Measurements from ENCODE around the gene CNTN5.

CNTN5 gene

DNA sequence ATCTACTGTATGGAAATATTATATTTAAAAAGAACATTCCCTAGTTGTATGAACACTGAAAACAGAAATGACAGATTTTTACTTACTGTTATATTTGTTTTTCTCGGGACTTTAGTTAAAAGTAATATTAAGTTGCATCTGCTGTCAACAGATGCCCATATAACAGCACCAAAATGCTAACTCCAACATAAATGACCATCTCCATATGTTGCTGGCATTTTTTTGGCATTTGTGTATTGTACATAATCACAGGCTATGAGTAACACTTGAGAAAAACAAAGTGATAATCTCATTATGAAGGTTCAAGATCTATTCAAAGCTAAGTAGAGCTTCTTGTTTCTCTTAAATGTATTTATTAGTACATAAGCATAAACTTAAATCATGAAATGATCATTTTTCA, 172.0 kb downstream of the CNTN5 start:
- no peaks in the 10 kb centered on the region for H3K36me3 ChIP-seq
- no peak overlapping the region for H3K4me2 ChIP-seq
- no peaks in the 10 kb centered on the region for H4K20me1 ChIP-seq

DNA sequence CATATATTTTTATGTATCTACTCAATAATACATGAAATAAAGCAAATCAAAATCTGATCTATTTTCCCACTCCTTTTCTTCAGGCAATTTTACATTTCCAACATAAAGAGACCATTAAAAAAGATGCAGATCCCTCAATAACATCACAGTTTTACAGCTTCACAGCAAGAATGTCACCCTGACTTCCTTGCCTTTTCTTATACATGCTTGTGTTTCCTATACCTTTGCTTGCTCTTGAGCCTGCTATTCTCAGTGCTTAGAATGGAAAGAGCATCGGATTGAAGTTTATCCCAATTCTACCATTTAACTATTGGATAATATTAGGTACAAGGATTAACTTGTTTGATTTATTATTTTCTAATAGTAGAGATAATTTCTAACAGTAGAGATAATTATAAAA, 176.7 kb downstream of the CNTN5 start:
- no peaks in the 10 kb centered on the region for H3K36me3 ChIP-seq
- H4K20me1 ChIP-seq, result no peaks in the 10 kb centered on the region
- H3K9me3 ChIP-seq (replicated peaks in 1 of 11), result peaks cover 0 to 7% (median 0%) of the 10 kb centered on the region in 11 experiments; a peak in 1 of 22 replicates
- no peak overlapping the region for H3K4me2 ChIP-seq
- no peak overlapping the region for H3K4me3 ChIP-seq
- H3K9ac ChIP-seq, result no peak overlapping the region
- H3K27me3 ChIP-seq, result no peaks in the 10 kb centered on the region
- no peak overlapping the region for H3K27ac ChIP-seq
- TF ChIP-seq Cebpa-rat (IDR thresholded peaks at IDR 0.05), result no peak
- peaks cover 0 to 6% (median 0%) of the 10 kb centered on the region in 10 experiments; a peak in 1 of 20 replicates for H3K4me1 ChIP-seq

More for the DNA sequence above, 172.0 kb downstream of the CNTN5 start:
- Histone ChIP-seq H3K4me3 (no peak overlapping the region), H3K9ac (no peak overlapping the region), H3K27ac (no peak overlapping the region), H3K9me3 (replicated peaks in 1 of 11) (no peaks in the 10 kb centered on the region), H3K4me1 (no peaks in the 10 kb centered on the region), H3K27me3 (no peaks in the 10 kb centered on the region)
- no peak for TF ChIP-seq Cebpa-rat (IDR thresholded peaks at IDR 0.05)

DNA sequence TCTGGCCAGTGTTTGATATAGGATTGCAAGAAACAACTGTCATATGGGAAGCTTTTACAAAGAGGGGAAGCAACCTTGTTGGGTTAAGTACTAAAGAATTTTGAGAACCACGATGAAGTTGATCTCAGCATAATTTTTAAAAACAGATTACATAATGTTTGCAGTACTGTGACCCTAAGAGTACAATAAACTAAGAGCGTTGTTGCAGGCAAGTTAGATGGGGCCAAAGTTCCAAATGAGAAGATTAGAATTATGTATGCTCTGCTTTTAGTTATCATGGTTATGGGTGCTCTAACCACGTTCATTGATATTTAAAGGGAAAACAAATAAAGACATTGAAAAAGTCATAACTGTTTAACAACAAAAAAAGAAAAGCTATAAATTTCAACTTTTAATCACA, 177.5 kb downstream of the CNTN5 start:
- H3K9me3 ChIP-seq (replicated peaks in 1 of 11), result peaks cover 0 to 7% (median 0%) of the 10 kb centered on the region in 11 experiments; a peak in 1 of 22 replicates
- peak overlapping the region in 1 of 11 experiments; percentile 39; a peak in 1 of 22 replicates for H3K4me2 ChIP-seq
- no peaks in the 10 kb centered on the region for H4K20me1 ChIP-seq
- no peaks in the 10 kb centered on the region for H3K27me3 ChIP-seq
- TF ChIP-seq Cebpa-rat (IDR thresholded peaks at IDR 0.05), result no peak
- no peak overlapping the region for H3K27ac ChIP-seq
- no peaks in the 10 kb centered on the region for H3K36me3 ChIP-seq
- H3K4me3 ChIP-seq, result no peak overlapping the region
- H3K4me1 ChIP-seq, result peaks cover 0 to 6% (median 0%) of the 10 kb centered on the region in 10 experiments; a peak in 1 of 20 replicates
- H3K9ac ChIP-seq, result no peak overlapping the region

DNA sequence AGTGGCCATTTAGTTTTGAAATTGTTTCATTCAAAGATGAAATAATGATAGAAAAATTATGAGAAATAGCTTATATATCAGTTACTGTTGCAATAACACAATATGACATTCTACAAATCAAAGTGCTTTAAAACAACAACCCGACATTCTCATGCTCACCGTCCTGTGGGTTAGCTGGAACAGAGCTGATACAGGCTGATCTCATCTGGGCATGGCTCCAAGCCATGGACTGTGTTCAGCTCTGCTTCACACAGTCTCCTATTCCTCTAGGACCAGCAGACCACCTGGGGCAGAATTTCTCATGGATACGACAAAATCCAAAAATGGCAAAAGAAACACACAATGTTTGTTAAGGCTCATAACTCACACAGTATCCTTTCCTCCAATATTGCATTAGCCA, 178.6 kb downstream of the CNTN5 start:
- Histone ChIP-seq H3K27ac (no peak overlapping the region), H3K9me3 (replicated peaks in 1 of 11) (peaks cover 0 to 7% (median 0%) of the 10 kb centered on the region in 11 experiments; a peak in 1 of 22 replicates), H3K9ac (no peak overlapping the region), H3K4me2 (no peak overlapping the region), H3K4me1 (peaks cover 0 to 6% (median 0%) of the 10 kb centered on the region in 10 experiments; a peak in 1 of 20 replicates), H4K20me1 (no peaks in the 10 kb centered on the region), H3K27me3 (no peaks in the 10 kb centered on the region), H3K4me3 (no peak overlapping the region), H3K36me3 (no peaks in the 10 kb centered on the region)
- no peak for TF ChIP-seq Cebpa-rat (IDR thresholded peaks at IDR 0.05)

GRCh38 chr11:99200720-99201119, 180.0 kb downstream of the CNTN5 start:
- Histone ChIP-seq H3K4me1 (peaks cover 0 to 6% (median 0%) of the 10 kb centered on the region in 10 experiments; a peak in 1 of 20 replicates), H3K9me3 (replicated peaks in 1 of 11) (peaks cover 0 to 7% (median 0%) of the 10 kb centered on the region in 11 experiments; a peak in 1 of 22 replicates), H3K4me3 (no peak overlapping the region), H4K20me1 (no peaks in the 10 kb centered on the region), H3K27me3 (no peaks in the 10 kb centered on the region), H3K9ac (no peak overlapping the region), H3K36me3 (no peaks in the 10 kb centered on the region), H3K4me2 (no peak overlapping the region), H3K27ac (no peak overlapping the region)
- TF ChIP-seq Cebpa-rat (IDR thresholded peaks at IDR 0.05), result no peak

DNA sequence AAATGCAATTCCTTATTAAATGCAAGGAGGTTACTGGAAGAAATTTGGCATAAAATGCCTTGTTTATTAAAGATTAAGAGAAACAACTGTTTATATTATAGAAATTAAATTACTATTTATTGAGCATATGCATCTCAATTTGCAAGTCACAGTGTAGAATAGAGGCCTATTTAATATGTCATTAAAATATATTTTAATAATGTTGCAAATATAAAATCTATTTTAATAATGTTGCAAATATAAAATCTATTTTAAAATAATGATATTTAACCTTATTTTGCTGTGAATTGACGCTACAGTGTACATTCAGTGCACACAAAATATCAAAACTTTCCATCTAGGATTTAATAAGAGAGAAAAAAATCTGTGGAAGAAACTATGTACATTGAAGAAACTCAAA, 188.1 kb downstream of the CNTN5 start:
- H3K4me2 ChIP-seq, result no peak overlapping the region
- no peaks in the 10 kb centered on the region for H3K36me3 ChIP-seq
- no peak overlapping the region for H3K9ac ChIP-seq
- H3K4me1 ChIP-seq, result no peaks in the 10 kb centered on the region
- no peaks in the 10 kb centered on the region for H3K9me3 ChIP-seq (replicated peaks in 1 of 11)
- no peak for TF ChIP-seq Cebpa-rat (IDR thresholded peaks at IDR 0.05)
- no peak overlapping the region for H3K27ac ChIP-seq
- no peaks in the 10 kb centered on the region for H4K20me1 ChIP-seq
- no peak overlapping the region for H3K4me3 ChIP-seq
- H3K27me3 ChIP-seq, result no peaks in the 10 kb centered on the region

- H4K20me1 ChIP-seq, result no peaks in the 10 kb centered on the region
- H3K27ac ChIP-seq, result no peak overlapping the region
- H3K27me3 ChIP-seq, result no peaks in the 10 kb centered on the region
- peaks cover 0 to 8% (median 3%) of the 10 kb centered on the region in 11 experiments; a peak in 6 of 22 replicates for H3K9me3 ChIP-seq (replicated peaks in 1 of 11)
- no peaks in the 10 kb centered on the region for H3K36me3 ChIP-seq
- H3K4me2 ChIP-seq, result no peak overlapping the region
- TF ChIP-seq Cebpa-rat (IDR thresholded peaks at IDR 0.05), result no peak
- H3K4me1 ChIP-seq, result peaks cover 0 to 3% (median 0%) of the 10 kb centered on the region in 10 experiments; a peak in 4 of 20 replicates
- H3K4me3 ChIP-seq, result no peak overlapping the region
- no peak overlapping the region for H3K9ac ChIP-seq
Observed at GRCh38 chr11:99229544-99229943, 208.8 kb downstream of the CNTN5 start.

- Histone ChIP-seq H4K20me1 (no peaks in the 10 kb centered on the region), H3K4me1 (peaks cover 0 to 18% (median 2%) of the 10 kb centered on the region in 10 experiments; a peak in 8 of 20 replicates), H3K4me3 (no peak overlapping the region), H3K4me2 (peak overlapping the region in 6 of 11 experiments; percentile 11 to 35 (median 24); a peak in 4 of 22 replicates), H3K36me3 (no peaks in the 10 kb centered on the region), H3K27ac (peak overlapping the region in 1 of 11 experiments; percentile 15; a peak in 2 of 22 replicates), H3K27me3 (no peaks in the 10 kb centered on the region), H3K9ac (no peak overlapping the region), H3K9me3 (replicated peaks in 1 of 11) (peaks cover 0 to 8% (median 3%) of the 10 kb centered on the region in 11 experiments; a peak in 6 of 22 replicates)
- TF ChIP-seq Cebpa-rat (IDR thresholded peaks at IDR 0.05), result no peak
Observed at GRCh38 chr11:99234534-99234933, 213.8 kb downstream of the CNTN5 start.

- peaks cover 0 to 28% (median 4%) of the 10 kb centered on the region in 10 experiments; a peak in 8 of 20 replicates for H3K4me1 ChIP-seq
- no peak for TF ChIP-seq Cebpa-rat (IDR thresholded peaks at IDR 0.05)
- no peak overlapping the region for H3K4me3 ChIP-seq
- H4K20me1 ChIP-seq, result no peaks in the 10 kb centered on the region
- H3K9me3 ChIP-seq (replicated peaks in 1 of 11), result no peaks in the 10 kb centered on the region
- no peak overlapping the region for H3K9ac ChIP-seq
- H3K27ac ChIP-seq, result no peak overlapping the region
- no peaks in the 10 kb centered on the region for H3K36me3 ChIP-seq
- H3K27me3 ChIP-seq, result no peaks in the 10 kb centered on the region
- no peak overlapping the region for H3K4me2 ChIP-seq
Observed at GRCh38 chr11:99238401-99238800, 217.7 kb downstream of the CNTN5 start.
